Ectodermal cell (in vitro differentiated cells): ENCODE measurements around the gene UNC5B.

Experiments used
- H3K27ac ChIP-seq: 2 replicates; pipeline ENCODE4 v1.7.0; 2013; ENCODE audit warnings: mild to moderate bottlenecking, low read depth, low read length; ENCODE audit not compliant: insufficient read depth, poor library complexity, severe bottlenecking
- H3K27me3 ChIP-seq: 2 replicates; pipeline ENCODE4 v1.7.0; 2013; ENCODE audit warnings: mild to moderate bottlenecking, low read length; ENCODE audit not compliant: insufficient read depth, control insufficient read depth, poor library complexity, severe bottlenecking
- H3K36me3 ChIP-seq: one replicate; pipeline ENCODE4 v1.7.0; 2013; ENCODE audit warnings: low read length; ENCODE audit not compliant: control insufficient read depth, insufficient read depth
- H3K4me1 ChIP-seq: one replicate; pipeline ENCODE4 v1.7.0; 2013; ENCODE audit warnings: low read length; ENCODE audit not compliant: control insufficient read depth, insufficient read depth
- H3K4me3 ChIP-seq: 2 replicates; pipeline ENCODE4 v1.7.0; 2013; ENCODE audit warnings: low read depth, low read length, control low read depth; ENCODE audit not compliant: insufficient read depth
- H3K9me3 ChIP-seq: 2 replicates; pipeline ENCODE4 v1.7.0; 2013; ENCODE audit warnings: mild to moderate bottlenecking, low read length, moderate library complexity; ENCODE audit not compliant: control insufficient read depth
- WGBS, 2 experiments: methylation state at CpG; one replicate each; pipeline ENCODE4 v1.1.7; 2013; ENCODE audit warnings: missing lambda C conversion rate in 2 of 2; 5-methylcytosine and 5-hydroxymethylcytosine counted together

Gene UNC5B

DNA sequence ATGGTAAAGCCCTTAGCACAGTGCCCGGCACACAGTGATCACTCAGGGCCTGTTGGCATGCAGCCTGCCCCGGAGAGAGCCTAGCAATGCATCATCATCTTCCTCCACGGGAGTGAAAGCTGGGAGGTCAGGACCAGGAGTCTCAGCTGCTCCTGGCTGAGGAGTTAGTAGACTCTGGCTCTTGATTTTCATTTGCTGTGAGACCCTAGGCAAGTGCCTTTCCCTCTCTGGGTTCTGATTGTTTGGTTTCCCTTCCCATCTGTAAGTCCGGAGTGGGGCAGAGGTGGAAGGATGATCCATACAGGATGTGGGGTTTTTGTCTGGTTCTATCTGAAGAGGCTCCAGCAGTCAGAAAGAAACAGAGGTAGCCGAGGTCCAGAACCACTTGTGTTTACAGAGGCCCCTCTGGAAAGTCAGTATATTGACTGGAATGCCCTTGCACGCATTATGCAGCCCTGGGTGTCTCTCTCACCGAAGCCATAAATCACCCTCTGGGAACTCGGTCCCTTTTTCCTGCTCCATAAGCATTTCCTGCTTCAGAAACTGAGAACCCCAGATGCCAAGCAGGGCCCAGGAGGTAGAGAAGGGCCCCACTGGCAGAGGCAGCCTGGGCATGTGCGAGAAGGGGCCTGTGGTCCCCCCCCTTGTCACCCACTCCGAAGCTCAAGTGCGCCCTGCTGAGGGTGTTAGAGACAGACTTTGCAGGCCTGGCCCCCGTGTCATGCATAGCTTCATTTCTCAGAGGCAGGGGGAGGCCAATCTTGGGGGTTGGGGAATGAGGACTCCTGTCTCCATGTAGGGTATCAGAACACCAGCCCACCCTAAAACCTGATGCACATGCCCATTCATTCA, 8.5 kb downstream of the UNC5B start:
- Histone ChIP-seq H3K27ac (no peak overlapping the region), H3K27me3 (peaks cover 19% of the 10 kb centered on the region), H3K4me1 (peaks cover 31% of the 10 kb centered on the region), H3K36me3 (no peaks in the 10 kb centered on the region), H3K9me3 (no peaks in the 10 kb centered on the region), H3K4me3 (no peak overlapping the region)
- 83 to 84% methylated on average over 12 of the region's 12 CpGs for WGBS, 2 experiments

DNA sequence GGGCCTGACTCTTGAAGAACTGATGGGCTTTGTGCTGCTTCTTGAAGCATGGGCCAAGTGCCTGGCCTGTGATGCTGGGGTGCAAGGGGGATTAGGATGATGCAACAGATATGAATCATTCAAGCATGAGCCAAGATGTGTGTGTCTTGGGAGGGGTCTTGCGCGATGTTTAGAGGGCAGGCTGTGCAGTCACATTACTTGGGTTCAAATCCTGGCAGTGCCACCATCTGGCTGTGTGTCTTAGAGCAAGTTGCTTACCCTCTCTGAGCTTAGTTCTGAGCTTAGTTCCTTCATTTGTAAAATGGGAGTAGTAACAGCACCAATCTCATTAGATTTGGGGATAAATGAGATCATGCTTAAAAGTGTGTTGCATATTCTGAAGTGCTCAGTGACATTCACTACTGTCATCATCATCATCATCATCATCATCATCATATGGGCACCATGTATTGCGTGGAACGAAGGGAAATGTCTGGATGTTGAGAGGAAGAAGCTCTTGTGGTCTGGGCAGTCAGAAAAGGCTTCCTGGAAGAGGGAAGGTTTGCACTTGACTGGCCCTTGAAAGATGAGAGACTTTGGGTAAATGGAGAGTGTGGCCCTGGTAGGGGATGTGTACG, 9.3 kb downstream of the UNC5B start:
- Histone ChIP-seq H3K36me3 (no peaks in the 10 kb centered on the region), H3K27me3 (peaks cover 11% of the 10 kb centered on the region), H3K9me3 (no peaks in the 10 kb centered on the region), H3K27ac (no peak overlapping the region), H3K4me3 (no peak overlapping the region), H3K4me1 (peaks cover 23% of the 10 kb centered on the region)
- 95 to 97% methylated on average over 5 of the region's 5 CpGs for WGBS, 2 experiments

DNA sequence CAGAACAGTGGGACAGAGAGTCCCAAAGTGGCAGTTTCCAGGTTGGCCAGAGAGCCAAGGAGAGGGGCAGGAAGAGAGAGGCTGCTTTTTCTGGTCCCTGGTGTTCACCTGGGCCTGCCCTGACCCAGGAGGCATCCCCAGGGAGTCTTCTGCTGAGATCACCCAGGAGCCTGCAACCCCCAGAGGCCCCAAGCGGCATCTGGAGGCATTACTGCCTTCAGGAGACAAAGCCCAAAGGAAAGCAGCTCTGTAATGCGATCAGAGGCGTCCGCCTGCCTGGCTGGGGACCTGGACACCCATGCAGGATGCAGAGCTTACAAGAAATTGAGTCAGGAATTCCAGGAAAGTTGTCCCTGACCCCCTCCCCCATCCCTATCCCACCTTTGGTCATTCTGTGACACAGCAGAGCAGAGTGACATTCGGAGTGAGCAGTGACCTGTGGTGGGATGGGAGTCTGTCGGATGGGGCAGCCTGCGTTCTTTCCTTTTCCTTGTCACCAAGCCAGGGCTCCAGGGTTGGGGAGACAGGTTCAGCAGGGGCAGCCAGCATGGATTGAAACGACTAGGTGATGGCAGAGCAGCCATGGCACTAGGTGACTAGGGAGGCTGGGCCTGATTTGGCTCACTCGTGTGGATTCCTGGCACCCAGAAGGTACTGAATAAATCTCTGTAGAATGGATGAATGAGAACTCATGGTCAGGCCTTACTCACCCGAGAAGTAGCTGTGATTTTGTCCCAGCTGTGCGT, 10.4 kb downstream of the UNC5B start:
- no peak overlapping the region for H3K27ac ChIP-seq

DNA sequence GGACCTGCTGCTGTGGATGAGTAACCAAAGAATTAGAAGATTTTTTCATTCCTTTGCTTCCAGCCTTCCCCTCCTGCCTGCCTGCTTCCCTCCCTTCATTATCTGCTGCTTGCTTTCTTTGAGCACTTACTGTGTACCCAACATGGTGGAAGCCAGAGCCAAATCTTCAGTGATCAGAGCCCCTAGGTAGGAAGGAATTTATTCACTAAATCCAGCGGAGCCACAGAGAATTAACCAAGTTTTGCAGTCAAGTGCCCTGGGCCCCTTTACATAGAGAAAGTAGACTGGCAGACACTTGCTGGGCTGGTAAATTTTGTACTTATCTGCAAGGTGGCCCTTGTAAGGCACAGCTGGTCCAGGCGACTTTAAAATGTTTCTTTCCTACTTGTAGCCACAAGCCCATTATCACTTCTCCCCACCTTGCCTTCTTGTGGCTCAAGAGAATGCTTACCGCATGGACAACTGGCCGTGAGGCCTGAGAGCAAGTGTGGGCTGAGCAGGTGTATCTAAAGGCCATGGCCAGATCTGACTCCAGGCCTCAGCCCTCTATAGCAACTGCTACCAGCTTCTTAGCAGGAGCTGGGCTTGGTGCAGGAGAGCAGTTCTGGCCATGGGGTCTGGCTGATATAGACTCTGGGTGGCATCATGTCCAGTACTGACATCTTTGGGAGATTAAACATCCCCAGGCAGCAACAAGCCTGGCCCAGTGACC, 11.1 kb downstream of the UNC5B start:
- Histone ChIP-seq H3K4me1 (peaks cover 17% of the 10 kb centered on the region), H3K27ac (no peak overlapping the region)

More for the DNA sequence above, 10.4 kb downstream of the UNC5B start:
- no peaks in the 10 kb centered on the region for H3K9me3 ChIP-seq
- H3K36me3 ChIP-seq, result no peaks in the 10 kb centered on the region
- peaks cover 20% of the 10 kb centered on the region for H3K4me1 ChIP-seq
- no peak overlapping the region for H3K4me3 ChIP-seq
- WGBS, 2 experiments, result 57 to 58% methylated on average over 11 of the region's 11 CpGs
- no peaks in the 10 kb centered on the region for H3K27me3 ChIP-seq

DNA sequence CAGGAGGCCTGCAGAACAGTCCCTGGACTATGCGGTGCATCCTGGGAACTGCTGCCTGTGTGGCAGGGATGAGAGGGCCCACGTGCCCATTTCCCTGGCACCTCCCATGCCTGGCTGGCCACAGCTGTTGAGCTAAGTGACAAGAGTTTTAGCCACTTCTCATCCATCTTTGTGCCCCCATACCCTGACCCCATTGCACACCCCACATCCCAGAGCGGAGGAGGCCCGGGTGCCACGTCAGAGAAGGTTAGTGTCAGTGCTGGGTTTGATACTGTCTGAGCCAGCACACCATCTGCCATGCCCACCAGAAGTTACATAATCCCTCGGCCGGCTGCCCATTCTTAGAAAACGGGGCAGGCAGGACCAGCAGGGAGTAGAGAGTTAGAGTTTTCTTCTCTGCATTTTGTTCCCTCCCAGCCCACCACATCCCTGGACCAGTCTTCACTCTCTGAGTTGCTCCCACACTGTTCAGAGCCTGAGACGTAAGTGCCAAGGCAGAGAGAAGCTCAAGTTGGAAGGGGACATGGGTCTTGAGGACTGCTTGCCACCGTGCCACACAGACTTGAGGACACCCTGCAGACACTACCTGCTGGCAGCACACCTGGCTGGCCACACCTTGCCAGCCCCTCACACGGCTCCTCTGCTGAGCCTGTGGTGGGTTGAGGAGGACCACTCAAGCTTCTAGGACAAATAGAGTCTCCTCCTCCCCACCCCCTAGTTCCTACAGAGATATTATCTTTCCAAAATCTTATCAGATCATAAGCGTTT, 13.1 kb downstream of the UNC5B start:
- no peaks in the 10 kb centered on the region for H3K9me3 ChIP-seq
- no peaks in the 10 kb centered on the region for H3K27me3 ChIP-seq
- H3K4me3 ChIP-seq, result no peak overlapping the region
- no peak overlapping the region for H3K27ac ChIP-seq
- WGBS, 2 experiments, result 82 to 91% methylated on average over 11 to 12 of the region's 12 CpGs
- peaks cover 24% of the 10 kb centered on the region for H3K4me1 ChIP-seq
- H3K36me3 ChIP-seq, result no peaks in the 10 kb centered on the region

More for the DNA sequence above, 11.1 kb downstream of the UNC5B start:
- H3K9me3 ChIP-seq, result no peaks in the 10 kb centered on the region
- H3K27me3 ChIP-seq, result no peaks in the 10 kb centered on the region
- 89 to 91% methylated on average over 4 of the region's 4 CpGs for WGBS, 2 experiments
- H3K4me3 ChIP-seq, result no peak overlapping the region
- no peaks in the 10 kb centered on the region for H3K36me3 ChIP-seq

DNA sequence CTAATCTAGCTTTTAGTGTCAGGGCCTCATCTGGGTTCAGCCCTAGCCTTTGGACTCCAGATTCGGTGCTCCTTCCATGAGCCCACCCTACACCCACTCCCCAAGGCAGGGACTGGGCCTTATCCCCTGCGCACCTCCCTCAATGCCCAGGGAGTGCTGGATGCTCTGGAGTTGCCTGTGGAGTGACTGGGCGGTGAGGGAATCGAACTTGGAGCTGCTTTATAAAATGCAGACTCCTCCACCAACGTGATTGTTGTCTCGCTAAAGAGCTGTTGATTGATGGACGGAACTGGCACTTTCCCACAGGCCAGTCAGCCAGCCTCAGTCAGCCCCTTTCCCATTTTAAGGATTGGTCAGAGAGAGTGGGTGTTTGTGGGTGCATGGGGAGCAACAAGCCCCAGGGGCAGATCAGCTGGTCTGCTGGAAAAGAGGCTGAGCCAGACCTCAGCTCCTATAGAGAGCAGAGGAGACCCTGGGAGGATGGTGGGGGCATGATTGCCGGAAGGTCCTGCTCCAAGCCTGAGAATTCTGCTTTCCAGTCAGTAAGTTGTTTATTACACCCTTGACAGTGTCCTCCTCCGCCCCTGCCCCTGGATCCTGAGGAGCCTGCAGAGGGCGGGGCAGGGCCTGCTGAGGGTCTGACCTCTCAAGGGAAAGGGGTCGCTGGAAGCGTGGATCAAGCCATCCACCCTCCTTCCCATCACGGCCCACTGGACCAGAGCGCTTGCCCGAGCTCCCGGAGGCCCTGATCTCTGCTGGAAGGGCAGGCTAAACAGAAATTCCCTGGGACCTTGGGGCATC, 16.7 kb downstream of the UNC5B start:
- H3K36me3 ChIP-seq, result no peaks in the 10 kb centered on the region
- no peaks in the 10 kb centered on the region for H3K27me3 ChIP-seq
- H3K4me3 ChIP-seq, result no peak overlapping the region
- H3K4me1 ChIP-seq, result peaks cover 16% of the 10 kb centered on the region
- no peak overlapping the region for H3K27ac ChIP-seq
- H3K9me3 ChIP-seq, result no peaks in the 10 kb centered on the region
- 81 to 83% methylated on average over 16 of the region's 16 CpGs for WGBS, 2 experiments

DNA sequence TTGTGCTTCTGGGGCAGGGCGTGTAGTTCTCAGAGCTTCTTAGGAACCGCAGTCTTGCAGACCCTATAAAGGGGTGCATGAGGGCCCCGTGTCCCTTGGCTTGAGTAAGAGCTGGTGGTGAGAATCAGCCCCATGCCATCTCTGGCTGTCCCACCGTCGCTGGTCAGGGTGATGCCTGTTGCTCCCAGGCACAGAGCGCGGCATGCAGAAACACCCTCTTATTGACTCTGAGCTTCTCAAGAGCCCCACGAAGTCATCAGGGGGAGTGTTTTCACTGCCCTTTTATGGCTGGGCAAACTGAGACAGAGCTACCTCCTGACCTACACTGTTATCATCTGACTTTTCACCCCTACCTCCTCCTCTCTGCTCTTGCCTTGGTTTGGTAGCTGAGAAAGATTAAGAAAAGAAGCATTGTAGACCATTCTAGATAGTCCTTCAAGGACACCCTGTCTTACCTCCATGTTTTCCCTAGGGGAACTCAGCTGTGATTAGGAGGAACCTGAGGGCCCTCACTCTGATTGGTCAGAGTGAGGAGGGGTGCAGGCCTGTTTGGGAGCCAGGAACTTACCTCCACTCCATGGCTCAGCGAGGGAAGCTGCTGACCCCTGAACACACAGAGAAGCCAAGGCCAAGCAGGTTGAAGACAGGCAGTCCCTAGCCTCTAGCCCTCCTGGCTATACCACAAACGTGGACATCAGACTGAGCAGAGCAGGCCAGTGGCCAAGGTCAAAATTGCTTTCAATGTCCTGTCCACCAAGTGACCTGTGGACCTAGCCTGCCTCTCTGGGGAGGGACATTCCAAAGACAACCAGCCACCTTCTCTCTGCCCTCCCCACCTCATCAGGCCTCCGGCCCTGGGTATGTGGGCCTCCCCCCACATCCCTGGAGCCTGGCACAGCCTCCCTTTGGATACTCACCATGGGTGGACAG, 17.6 kb downstream of the UNC5B start:
- no peaks in the 10 kb centered on the region for H3K36me3 ChIP-seq
- 91 to 93% methylated on average over 11 of the region's 11 CpGs for WGBS, 2 experiments
- peaks cover 23% of the 10 kb centered on the region for H3K4me1 ChIP-seq
- no peaks in the 10 kb centered on the region for H3K9me3 ChIP-seq
- H3K27ac ChIP-seq, result no peak overlapping the region
- H3K27me3 ChIP-seq, result no peaks in the 10 kb centered on the region
- H3K4me3 ChIP-seq, result no peak overlapping the region

DNA sequence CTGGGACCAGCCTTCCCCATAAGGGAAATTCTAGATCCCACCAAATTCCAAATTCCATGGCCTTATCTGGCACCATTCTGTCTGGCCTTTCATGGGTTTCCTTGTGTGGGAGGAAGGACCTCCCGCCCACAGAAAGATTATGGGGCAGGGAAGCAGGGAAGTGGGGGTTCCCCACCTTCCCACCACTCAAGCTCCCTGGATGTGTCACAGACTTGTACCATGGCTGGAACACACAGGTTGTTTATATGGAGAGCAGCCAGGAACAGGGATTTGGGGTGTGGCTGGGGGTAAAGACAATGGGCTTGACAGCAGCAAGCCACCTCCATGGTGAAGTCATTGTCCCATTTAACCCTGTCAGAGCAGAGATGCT, 18.3 kb downstream of the UNC5B start:
- Histone ChIP-seq H3K4me1 (peaks cover 28% of the 10 kb centered on the region), H3K36me3 (no peaks in the 10 kb centered on the region), H3K27ac (no peak overlapping the region), H3K9me3 (no peaks in the 10 kb centered on the region), H3K27me3 (no peaks in the 10 kb centered on the region), H3K4me3 (no peak overlapping the region)
- 78 to 100% methylated on average over 1 of the region's 1 CpG for WGBS, 2 experiments
